Right atrium auricular region (tissue), 2 donors: ENCODE measurements around the gene ARMH3. TPM values are rescaled to one million over a fixed set of nuclear protein-coding genes. Genes with fewer than 3 reads are reported as not detected.

Experiments
- DNase-seq: peaks from one replicate; pipeline ENCODE4 v3.0.0-alpha.2; 2019; ENCODE audit warnings: low spot score
- H3K27ac ChIP-seq, 2 donors: fragments of 200-600 bp; sonication (generic); 1 replicate in 1 of 2; 2 replicates in 1 of 2; pipeline ENCODE4 v1.5.1; 2016 to 2019
- H3K27me3 ChIP-seq, 2 donors: fragments of 200-600 bp; sonication (generic); one replicate each; pipeline versions ENCODE4 v1.5.1 to v1.6.0; 2017 to 2019
- H3K36me3 ChIP-seq: fragments of 200-600 bp; sonication (generic); one replicate; pipeline ENCODE4 v1.5.1; 2016
- H3K4me1 ChIP-seq, 2 donors: fragments of 200-600 bp; sonication (generic); one replicate each; pipeline versions ENCODE4 v1.5.1 to v1.6.0; 2017 to 2019
- H3K4me3 ChIP-seq, 2 donors: fragments of 200-600 bp; sonication (generic); 1 replicate in 1 of 2; 2 replicates in 1 of 2; pipeline ENCODE4 v1.5.1; 2017 to 2019; ENCODE audit warnings: mild to moderate bottlenecking in 1 of 2, moderate library complexity in 1 of 2
- H3K9me3 ChIP-seq, 2 donors: fragments of 200-600 bp; sonication (generic); one replicate each; pipeline ENCODE4 v1.5.1; 2019
- total RNA-seq, 2 donors: library from RNA; depleted of rRNA; stranded (reverse); fragments of >200 nt; gene quantifications; one replicate each; pipeline ENCODE4 v1.1.0, GENCODE V29; 2016
- TF ChIP-seq, protein P1 (sequence below), 2 donors: fragments of 200-600 bp; sonication (generic); IDR thresholded peaks; one replicate each; pipeline ENCODE4 v1.5.1; 2019; ENCODE audit warnings: antibody characterized with exemption in 2 of 2

The ARMH3 gene
- total RNA-seq, 2 donors from 2014 or later, result 25.4 to 28.5 TPM

DNA sequence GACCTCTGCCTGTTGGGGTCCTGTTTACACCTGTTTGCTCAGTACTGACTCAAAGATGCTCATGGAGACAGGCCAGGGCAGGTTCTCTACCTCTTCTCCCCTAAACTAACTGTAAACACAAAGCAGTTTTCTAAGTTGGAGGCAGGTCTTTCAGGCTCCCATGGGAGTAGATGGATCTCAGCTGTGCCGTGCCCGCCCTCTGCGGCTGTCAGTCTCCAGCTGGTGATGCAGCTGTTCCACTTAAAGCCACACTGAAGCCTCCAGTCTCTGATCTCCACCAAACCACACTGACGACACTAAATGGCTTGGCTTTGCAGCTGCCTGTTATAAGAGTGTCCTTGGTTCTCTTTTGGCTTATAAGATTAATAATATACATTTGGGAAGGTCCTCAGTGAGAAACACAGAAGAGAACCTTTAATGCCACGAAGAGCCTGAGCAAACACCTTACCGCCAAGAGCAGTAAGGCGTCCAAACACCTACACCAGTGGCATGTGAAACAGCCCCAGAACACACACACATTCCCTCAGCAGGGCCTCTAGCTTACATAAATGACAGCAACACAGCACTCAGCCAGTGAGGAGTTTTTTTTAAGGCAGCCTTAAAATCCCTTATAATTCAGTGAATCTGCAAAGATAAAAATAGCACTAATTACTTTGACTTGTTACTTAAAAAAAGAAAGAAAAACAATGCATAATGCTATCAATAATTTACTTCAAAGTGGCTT is 152.0 kb downstream of the ARMH3 start:
- DNase-seq, result no peak
- Histone ChIP-seq H3K9me3 (no peaks in the 10 kb centered on the region), H3K27ac (no peak overlapping the region), H3K4me1 (peaks cover 0 to 8% of the 10 kb centered on the region in 2 donors), H3K27me3 (no peaks in the 10 kb centered on the region), H3K36me3 (no peaks in the 10 kb centered on the region), H3K4me3 (no peak overlapping the region)
- TF ChIP-seq, protein P1, sequence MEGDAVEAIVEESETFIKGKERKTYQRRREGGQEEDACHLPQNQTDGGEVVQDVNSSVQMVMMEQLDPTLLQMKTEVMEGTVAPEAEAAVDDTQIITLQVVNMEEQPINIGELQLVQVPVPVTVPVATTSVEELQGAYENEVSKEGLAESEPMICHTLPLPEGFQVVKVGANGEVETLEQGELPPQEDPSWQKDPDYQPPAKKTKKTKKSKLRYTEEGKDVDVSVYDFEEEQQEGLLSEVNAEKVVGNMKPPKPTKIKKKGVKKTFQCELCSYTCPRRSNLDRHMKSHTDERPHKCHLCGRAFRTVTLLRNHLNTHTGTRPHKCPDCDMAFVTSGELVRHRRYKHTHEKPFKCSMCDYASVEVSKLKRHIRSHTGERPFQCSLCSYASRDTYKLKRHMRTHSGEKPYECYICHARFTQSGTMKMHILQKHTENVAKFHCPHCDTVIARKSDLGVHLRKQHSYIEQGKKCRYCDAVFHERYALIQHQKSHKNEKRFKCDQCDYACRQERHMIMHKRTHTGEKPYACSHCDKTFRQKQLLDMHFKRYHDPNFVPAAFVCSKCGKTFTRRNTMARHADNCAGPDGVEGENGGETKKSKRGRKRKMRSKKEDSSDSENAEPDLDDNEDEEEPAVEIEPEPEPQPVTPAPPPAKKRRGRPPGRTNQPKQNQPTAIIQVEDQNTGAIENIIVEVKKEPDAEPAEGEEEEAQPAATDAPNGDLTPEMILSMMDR (IDR thresholded peaks at IDR 0.05), result no peak

DNA sequence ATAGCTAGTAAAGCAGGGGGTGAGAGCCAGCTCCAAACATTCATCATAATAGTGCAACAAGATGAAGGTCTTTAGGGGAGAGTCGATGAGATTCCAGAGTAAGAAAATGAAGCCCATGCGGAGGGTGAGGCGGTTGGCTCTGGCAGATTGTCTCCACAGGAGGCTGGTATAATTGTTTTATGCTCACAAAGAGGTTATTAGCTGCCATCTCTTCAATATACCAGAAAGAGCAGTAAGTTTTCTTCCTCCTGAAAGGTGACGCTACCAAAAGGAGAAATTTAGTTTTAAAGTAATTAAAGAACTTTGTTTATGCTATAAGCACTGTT is 153.2 kb downstream of the ARMH3 start:
- H3K4me3 ChIP-seq, result no peak overlapping the region
- H3K36me3 ChIP-seq, result no peaks in the 10 kb centered on the region
- no peaks in the 10 kb centered on the region for H3K9me3 ChIP-seq
- no peak overlapping the region for H3K27ac ChIP-seq
- peaks cover 0 to 12% of the 10 kb centered on the region in 2 donors for H3K4me1 ChIP-seq
- DNase-seq, result no peak
- TF ChIP-seq, protein P1 (IDR thresholded peaks at IDR 0.05), result no peak
- H3K27me3 ChIP-seq, result no peaks in the 10 kb centered on the region

DNA sequence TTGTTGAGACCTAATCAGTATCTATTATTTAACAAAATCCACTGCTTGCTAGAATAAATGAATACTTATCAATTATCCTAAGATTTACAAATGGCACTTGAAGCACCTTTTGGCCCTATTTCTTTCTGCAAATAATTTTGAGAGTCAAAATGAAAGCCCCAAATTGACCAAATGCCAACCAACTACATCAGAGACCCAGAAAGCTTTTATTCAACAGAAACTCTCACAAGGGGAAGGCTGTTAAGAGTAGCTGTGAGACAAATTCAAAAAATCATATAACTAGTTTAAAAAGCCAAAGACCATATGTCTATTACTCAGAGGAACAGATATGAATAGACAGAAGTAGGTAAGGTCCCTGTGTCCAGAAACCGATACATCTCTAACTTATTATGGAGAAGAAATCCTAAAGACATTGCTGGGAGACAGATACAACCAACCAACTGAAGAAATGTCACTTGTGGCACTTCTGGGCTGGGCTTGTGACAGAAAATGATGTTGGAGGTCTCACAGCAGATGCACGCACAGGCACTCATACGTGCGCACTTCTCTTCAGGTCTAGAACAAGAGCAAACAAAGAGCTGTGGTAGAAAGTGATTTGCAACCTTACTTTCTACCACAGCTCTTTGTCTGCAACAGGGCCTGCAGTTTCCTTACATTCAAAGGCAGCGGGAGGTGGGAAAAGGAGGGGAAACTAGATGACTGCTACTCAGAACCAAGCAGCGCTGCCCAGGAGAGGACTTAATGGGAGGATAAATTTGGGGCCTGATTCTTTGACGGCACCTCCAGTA is 153.7 kb downstream of the ARMH3 start:
- H3K9me3 ChIP-seq, result no peaks in the 10 kb centered on the region
- no peak for DNase-seq
- H3K4me1 ChIP-seq, result peaks cover 0 to 12% of the 10 kb centered on the region in 2 donors
- H3K36me3 ChIP-seq, result no peaks in the 10 kb centered on the region
- no peaks in the 10 kb centered on the region for H3K27me3 ChIP-seq
- TF ChIP-seq, protein P1 (IDR thresholded peaks at IDR 0.05), result no peak
- H3K27ac ChIP-seq, result no peak overlapping the region
- H3K4me3 ChIP-seq, result no peak overlapping the region

DNA sequence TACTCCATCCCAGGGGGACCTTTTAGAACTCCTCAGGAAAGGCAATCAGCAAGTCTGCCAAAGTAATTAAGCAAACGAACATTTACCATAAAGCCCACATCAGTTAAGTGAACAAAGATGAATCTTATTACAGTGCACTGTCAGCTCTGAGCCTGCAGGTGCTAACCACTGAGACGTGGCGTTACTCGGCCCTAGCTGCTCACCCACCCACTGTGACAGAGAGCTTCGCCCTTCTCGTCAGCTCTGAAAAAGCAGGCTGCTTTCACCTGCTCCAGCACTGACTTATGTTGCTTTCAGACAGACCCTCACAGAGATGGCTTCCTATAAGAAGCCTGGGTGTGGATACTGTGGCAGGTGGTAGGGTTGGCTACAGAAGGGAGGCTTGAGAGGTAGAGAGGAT is 154.6 kb downstream of the ARMH3 start:
- no peak overlapping the region for H3K4me3 ChIP-seq
- H3K27ac ChIP-seq, result no peak overlapping the region
- H3K9me3 ChIP-seq, result no peaks in the 10 kb centered on the region
- H3K36me3 ChIP-seq, result no peaks in the 10 kb centered on the region
- DNase-seq, result no peak
- peaks cover 0 to 12% of the 10 kb centered on the region in 2 donors for H3K4me1 ChIP-seq
- H3K27me3 ChIP-seq, result no peaks in the 10 kb centered on the region
- TF ChIP-seq, protein P1 (IDR thresholded peaks at IDR 0.05), result no peak

DNA sequence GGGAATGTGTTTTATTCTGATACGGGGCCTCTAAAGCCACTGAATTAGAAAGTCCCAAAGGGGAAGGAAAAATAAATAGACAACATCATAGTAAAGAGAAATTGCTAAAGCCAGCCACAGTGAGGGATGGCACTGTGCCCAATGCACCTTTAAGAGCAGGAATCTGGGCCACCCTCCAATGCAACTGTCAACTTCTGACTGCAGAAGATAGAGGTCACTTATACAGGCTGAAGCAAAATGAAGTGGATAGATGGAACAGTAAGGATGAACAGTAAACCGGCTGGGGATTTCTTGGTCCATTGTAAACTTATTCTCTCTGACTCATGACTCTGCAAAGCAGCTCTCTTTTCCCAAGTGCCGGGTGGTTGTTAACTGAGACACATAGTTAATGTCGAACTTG is 158.3 kb downstream of the ARMH3 start:
- peak overlapping the region; percentile 40 to 69 for H3K27ac ChIP-seq
- H3K9me3 ChIP-seq, result no peaks in the 10 kb centered on the region
- no peaks in the 10 kb centered on the region for H3K36me3 ChIP-seq
- H3K27me3 ChIP-seq, result no peaks in the 10 kb centered on the region
- DNase-seq, result no peak
- no peak overlapping the region for H3K4me3 ChIP-seq
- TF ChIP-seq, protein P1 (IDR thresholded peaks at IDR 0.05), result no peak
- H3K4me1 ChIP-seq, result peaks cover 0 to 16% of the 10 kb centered on the region in 2 donors
